Kasumi-1 (cell line): ENCODE measurements around the gene CENPS.
"Not testable (repeated sequence)": the region's sequence is repeated elsewhere in the genome, so short reads cannot be mapped to it uniquely, and the experiment has no call there.

ENCODE experiments used
- DNase-seq, 2 experiments: peaks; one replicate each; lab custom pipeline; 2025; lab: John Stamatoyannopoulos, UW

CENPS gene

DNA sequence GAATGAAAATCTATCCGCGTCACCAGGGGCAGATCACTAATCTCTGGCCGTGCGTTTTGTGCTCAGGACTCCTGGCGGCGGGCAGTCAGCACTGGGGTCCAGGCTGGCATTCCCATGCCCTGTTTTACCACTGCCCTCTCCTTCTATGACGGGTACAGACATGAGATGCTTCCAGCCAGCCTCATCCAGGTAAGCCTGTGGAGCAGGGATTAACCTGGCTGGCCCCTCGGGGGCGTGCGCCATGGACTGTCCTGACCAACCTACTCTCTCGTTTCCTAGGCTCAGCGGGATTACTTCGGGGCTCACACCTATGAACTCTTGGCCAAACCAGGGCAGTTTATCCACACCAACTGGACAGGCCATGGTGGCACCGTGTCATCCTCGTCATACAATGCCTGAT is 10.9 kb upstream of the CENPS start:
- DNase-seq, result no peak

GRCh38 chr1:10421637-10422036 is 8.6 kb upstream of the CENPS start:
- DNase-seq, result no peak

GRCh38 chr1:10424034-10424433 is 6.2 kb upstream of the CENPS start:
- no peak for DNase-seq

GRCh38 chr1:10424651-10425050 is 5.6 kb upstream of the CENPS start:
- DNase-seq, result no peak

DNA sequence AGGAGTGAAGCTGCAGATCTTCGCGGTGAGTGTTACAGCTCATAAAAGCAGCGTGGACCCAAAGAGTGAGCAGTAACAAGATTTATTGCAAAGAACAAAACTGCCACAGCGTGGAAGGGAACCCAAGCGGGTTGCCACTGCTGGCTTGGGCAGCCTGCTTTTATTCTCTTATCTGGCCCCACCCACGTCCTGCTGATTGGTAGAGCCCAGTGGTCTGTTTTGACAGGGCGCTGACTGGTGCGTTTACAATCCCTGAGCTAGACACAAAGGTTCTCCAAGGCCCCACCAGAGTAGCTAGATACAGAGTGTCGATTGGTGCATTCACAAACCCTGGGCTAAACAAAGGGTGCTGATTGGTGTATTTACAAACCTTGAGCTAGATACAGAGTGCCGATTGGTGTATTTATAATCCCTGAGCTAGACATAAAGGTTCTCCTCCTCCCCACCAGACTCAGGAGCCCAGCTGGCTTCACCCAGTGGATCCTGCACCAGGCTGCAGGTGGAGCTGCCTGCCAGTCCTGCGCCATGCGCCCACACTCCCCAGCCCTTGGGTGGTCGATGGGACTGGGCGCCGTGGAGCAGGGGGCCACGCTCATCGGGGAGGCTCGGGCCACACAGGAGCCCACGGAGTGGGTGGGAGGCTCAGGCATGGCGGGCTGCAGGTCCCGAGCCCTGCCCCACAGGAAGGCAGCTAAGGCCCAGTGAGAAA is 4.3 kb upstream of the CENPS start:
- DNase-seq, result not testable (repeated sequence)

- not testable (repeated sequence) for DNase-seq
These were observed 3.7 kb upstream of the CENPS start for GRCh38 chr1:10426535-10426848.

GRCh38 chr1:10428984-10429383 is 1.2 kb upstream of the CENPS start:
- no peak for DNase-seq

DNA sequence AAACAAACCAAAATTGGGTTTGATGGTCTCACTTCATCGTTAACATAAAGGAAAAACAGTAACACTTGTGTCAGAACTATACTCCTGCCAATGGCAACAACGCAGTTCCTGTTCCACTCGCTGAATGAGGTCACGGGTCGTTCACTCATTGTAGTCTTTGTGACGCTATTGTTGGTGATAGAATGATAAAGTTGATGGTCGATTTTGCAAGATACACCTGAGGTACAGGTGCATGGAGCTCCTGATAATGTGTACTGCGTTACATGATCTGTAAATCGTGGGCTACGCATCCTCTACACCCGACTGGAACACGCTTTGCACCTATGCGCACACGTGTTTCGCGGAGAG is 391 bp upstream of the CENPS start:
- DNase-seq, result no peak

- peak; percentile 38 to 46 for DNase-seq
These were observed 967 bp downstream of the CENPS start for GRCh38 chr1:10431070-10431730.

DNA sequence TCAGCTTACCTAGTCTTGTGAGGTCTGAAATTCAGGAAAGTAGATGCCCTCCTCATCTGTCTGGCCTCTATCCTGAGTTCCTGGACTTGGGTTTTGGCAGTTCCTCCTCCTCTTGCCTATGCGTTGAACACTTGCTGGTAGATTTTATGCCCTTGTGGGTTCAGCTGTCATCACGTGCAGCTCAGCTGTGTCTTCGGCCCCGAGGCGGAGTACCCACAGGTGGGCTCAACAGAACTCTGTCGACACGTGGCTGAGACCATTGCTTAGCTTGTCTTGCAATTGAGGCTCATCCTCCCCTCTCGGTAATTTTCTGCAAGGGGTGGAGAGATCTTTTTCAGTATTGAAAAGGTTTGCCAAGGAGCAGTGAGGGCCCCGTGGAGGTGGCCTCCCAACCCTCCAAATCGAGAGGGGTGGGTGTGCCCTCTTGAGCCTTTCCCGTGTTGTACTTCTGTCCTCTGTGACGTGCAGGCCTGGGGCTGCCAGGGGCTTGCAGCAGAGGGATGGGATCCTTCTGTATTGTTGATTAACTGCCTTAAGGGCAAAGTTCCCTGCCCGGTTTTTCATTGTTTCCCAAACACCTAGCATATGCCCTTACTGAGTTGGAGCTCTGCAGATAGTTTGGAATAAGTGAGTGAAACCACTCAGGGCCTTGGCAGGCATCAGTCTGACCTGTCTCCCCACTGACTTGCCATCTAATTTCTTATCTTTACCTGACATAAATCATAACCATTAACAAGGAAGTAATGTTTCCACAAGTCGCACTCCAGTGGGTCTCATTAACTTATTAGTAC is 2.9 kb downstream of the CENPS start:
- no peak for DNase-seq

GRCh38 chr1:10433790-10434189 is 3.6 kb downstream of the CENPS start:
- DNase-seq, result no peak

DNA sequence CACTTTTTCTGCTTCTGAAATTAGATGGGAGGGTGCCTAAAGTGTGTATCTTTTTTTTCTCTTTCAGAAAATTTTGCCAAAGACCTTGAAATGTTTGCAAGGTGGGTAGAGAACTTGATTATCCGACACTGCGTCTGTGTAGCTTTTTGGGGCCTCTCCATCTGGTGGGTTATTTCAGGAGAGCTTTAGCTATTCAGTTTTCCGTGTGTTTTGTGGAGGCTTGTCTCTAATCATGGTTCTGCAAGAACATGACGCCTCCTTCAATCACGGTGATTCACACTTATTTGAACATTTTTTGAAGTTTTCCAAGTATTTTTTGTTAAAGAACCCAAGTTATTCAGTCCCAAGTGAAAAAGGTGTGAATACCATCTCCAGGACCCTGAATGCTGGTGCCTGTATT is 4.4 kb downstream of the CENPS start:
- no peak for DNase-seq

DNA sequence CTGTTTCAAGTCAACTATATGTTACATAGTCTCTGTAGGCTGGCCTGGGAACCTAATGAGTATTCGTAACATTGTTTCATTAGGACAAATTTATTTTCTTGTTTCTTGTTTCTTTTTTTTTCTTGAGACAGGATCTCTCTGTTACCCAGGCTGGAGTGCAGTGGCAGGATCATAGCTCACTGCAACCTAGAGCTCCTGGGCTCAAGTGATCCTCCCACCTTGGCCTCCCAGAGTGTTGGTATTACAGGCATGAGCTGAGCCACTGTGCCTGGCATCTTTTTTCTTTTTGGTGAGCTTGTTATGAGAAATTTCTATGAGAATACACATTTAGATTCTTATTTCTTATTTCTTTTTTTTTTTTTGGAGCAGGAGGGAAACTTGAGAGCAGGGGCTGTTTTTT is 6.8 kb downstream of the CENPS start:
- DNase-seq, result no peak

DNA sequence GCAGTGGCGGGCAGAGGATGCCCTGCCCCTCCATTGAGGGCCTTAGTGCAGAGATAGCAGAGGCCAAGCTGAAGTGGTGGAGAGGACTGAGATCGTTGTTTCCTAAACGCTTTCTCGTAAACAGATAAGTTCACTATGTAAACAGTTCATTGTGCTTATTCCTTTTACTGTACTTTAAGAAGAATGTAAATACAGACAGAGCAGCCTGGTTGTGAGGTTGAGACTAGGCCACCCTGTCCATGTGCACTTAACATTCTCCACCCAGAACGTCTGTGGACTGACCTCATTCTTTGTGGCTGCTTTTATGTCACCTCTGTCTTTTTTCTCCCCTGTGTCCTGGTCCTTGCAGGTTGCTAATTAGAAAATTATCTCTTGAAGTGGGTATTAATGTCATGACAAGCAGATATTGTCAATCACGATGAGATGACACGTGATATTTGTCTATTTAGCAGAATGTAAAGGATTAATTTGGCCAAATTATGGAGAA is 8.5 kb downstream of the CENPS start:
- no peak for DNase-seq

DNA sequence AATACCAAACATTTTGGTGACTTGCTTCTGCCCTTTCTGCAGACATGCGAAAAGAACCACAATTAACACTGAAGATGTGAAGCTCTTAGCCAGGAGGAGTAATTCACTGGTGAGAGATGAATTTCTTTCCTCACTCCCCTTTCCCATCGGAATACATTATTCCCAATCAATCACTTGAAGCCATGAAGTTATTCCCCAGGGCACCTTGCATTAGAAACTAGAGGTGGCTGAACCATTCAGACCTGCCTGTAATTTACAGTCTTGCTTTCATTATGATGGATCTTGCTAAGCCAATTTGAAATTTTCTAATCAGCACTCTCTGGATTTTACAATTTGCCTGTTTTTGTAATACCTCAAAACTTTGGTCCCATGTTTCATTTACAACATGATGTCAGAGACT is 10.1 kb downstream of the CENPS start:
- no peak for DNase-seq

GRCh38 chr1:10440794-10441193 is 10.6 kb downstream of the CENPS start:
- no peak for DNase-seq

DNA sequence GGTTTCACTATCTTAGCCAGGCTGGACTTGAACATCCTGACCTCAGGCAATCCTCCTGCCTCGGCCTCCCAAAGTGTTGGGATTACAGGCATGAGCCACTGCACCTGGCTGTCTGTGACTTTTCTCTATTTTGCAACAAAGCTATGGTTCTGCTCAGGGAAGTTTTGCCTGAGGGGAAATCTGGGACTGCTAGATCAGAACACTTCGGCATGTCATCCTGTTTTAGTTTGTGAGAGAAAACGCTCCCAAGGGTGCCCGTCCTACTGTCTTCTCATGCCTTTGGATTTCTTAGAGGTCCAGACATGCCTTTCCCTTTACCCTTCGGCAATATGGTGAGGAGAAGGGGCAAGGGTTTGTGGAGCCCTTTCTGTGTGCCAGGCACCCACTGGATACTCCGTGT is 14.0 kb downstream of the CENPS start:
- DNase-seq, result no peak

GRCh38 chr1:10444795-10445397 is 14.7 kb downstream of the CENPS start:
- no peak for DNase-seq

- no peak for DNase-seq
These were observed 16.7 kb downstream of the CENPS start for GRCh38 chr1:10446790-10447422.

DNA sequence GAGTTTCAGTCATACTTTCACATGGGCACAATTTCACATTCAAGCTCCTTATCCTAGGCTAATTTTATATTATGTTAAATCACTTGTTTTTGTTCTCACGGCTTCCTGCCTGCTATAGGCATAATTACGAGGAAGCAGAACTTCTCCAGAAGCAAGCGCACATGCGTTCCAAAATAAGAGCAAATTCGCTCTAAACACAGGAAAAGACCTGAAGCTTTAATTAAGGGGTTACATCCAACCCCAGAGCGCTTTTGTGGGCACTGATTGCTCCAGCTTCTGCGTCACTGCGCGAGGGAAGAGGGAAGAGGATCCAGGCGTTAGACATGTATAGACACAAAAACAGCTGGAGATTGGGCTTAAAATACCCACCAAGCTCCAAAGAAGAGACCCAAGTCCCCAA is 19.5 kb downstream of the CENPS start, which contains the start of gene CORT:
Gene CORT (plus strand): TSS at position 281 of the 400 bp plus-strand sequence. CDS start 193 bp downstream, outside the sequence.
- no peak for DNase-seq

- DNase-seq, result no peak
These were observed 20.1 kb downstream of the CENPS start for GRCh38 chr1:10450156-10450814.

GRCh38 chr1:10450836-10451235 is 20.6 kb downstream of the CENPS start:
- no peak for DNase-seq
